Caco-2 (cell line): ENCODE data around the gene MTERF2. TPM values are rescaled to one million over a fixed set of nuclear protein-coding genes. Genes with fewer than 3 reads are reported as not detected.
"Not testable (repeated sequence)": the region's sequence is repeated elsewhere in the genome, so short reads cannot be mapped to it uniquely, and the experiment has no call there.

Experiments used
- BruUV-seq: library from RNA; stranded (reverse); fragments of 400-500 nt; replicated peaks from 2 replicates; lab custom pipeline; 2021; lab: Mats Ljungman, UMichigan
- CTCF ChIA-PET: fragments of 300-600 bp; sonication (Branson Sonifier 250); formaldehyde crosslinking; loops from one replicate; lab custom pipeline; 2022; ENCODE audit warnings: antibody characterized with exemption; lab: Charles Lee
- POLR2A ChIA-PET: fragments of 300-600 bp; sonication (Branson Sonifier 250); formaldehyde crosslinking; loops from one replicate; lab custom pipeline; 2022; ENCODE audit warnings: antibody characterized with exemption; lab: Charles Lee
- DNase-seq, 2 experiments: peaks; one replicate each; pipeline versions ENCODE4 v3.0.0 to v3.0.0-alpha.2; 2020 to 2022
- H3K27me3 ChIP-seq: replicated peaks from 2 replicates; pipeline ENCODE4 v1.6.0; 2011; ENCODE audit warnings: low read length; ENCODE audit not compliant: control insufficient read depth, insufficient read depth
- H3K36me3 ChIP-seq: 2 replicates; pipeline ENCODE4 v1.5.1; 2011; ENCODE audit warnings: low read length; ENCODE audit not compliant: control insufficient read depth, insufficient read depth
- H3K4me1 ChIP-seq: fragments of 250-450 bp; sonication (Bioruptor Pico); 2 replicates; pipeline ENCODE4 v1.5.1; 2020; ENCODE audit warnings: mild to moderate bottlenecking
- H3K4me3 ChIP-seq: 2 replicates; pipeline ENCODE4 v1.5.1; 2011; ENCODE audit warnings: low read depth, mild to moderate bottlenecking, control low read depth, low read length
- H3K9me3 ChIP-seq: fragments of 250-450 bp; sonication (Bioruptor Pico); 2 replicates; pipeline ENCODE4 v1.5.1; 2020; ENCODE audit warnings: mild to moderate bottlenecking, moderate library complexity
- H3K27ac Mint-ChIP-seq: one replicate; pipeline ENCODE4 v1.8.0; 2022; ENCODE audit warnings: mixed read lengths; ENCODE audit not compliant: unreplicated experiment
- H3K27me3 Mint-ChIP-seq: one replicate; pipeline ENCODE4 v1.8.0; 2022; ENCODE audit warnings: mixed read lengths; ENCODE audit not compliant: insufficient read depth, unreplicated experiment
- H3K36me3 Mint-ChIP-seq: one replicate; pipeline ENCODE4 v1.8.0; 2022; ENCODE audit warnings: mild to moderate bottlenecking, mixed read lengths; ENCODE audit not compliant: insufficient read depth, unreplicated experiment
- H3K4me1 Mint-ChIP-seq: one replicate; pipeline ENCODE4 v1.8.0; 2022; ENCODE audit warnings: low read depth, mixed read lengths; ENCODE audit not compliant: unreplicated experiment
- H3K4me3 Mint-ChIP-seq: one replicate; pipeline ENCODE4 v1.8.0; 2022; ENCODE audit warnings: mild to moderate bottlenecking, moderate library complexity, mixed read lengths; ENCODE audit not compliant: unreplicated experiment
- H3K9me3 Mint-ChIP-seq: one replicate; pipeline ENCODE4 v1.8.0; 2022; ENCODE audit warnings: mixed read lengths; ENCODE audit not compliant: unreplicated experiment
- CTCF ChIP-seq, 2 experiments: fragments of 200-600 bp in 1 of 2; IDR thresholded peaks; 1 replicate in 1 of 2; 2 replicates in 1 of 2; pipeline versions ENCODE4 v1.5.1 to v1.8.0; 2011 to 2022; ENCODE audit warnings: antibody characterized with exemption in 1 of 2, control low read depth in 1 of 2, inconsistent platforms in 1 of 2, low read depth in 1 of 2, low read length in 1 of 2, mild to moderate bottlenecking in 1 of 2, moderate library complexity in 1 of 2; ENCODE audit not compliant: insufficient read depth in 1 of 2, severe bottlenecking in 1 of 2, unreplicated experiment in 1 of 2
- intact Hi-C: fragments of 100-400 bp; cut with micrococcal nuclease; formaldehyde crosslinking; loops from one replicate; pipeline ENCODE4 v1.10.0; 2022; ENCODE audit not compliant: unreplicated experiment
- total RNA-seq: library from RNA; stranded (reverse); gene quantifications from 2 replicates; pipeline ENCODE4 v1.2.3, GENCODE V29; 2022

MTERF2 gene
- total RNA-seq, 1 experiment from 2014 or later = 9.8 TPM

- ChIA-PET CTCF (no interaction called here), POLR2A (no interaction called here)
- H3K9me3 ChIP-seq = no peaks in the 10 kb centered on the region
- BruUV-seq = no TSS peak
- no peaks in the 10 kb centered on the region for H3K27me3 ChIP-seq
- no peak for DNase-seq
- no peak for TF ChIP-seq CTCF (IDR thresholded peaks at IDR 0.05; ENCODE audit: insufficient read depth in 1 of 2, low read depth in 1 of 2, low read length in 1 of 2, severe bottlenecking in 1 of 2, unreplicated experiment in 1 of 2)
- intact Hi-C loops = no loop called here
- no peak overlapping the region for H3K27ac Mint-ChIP-seq
- no peak overlapping the region for H3K4me3 ChIP-seq
- H3K36me3 ChIP-seq = no peaks in the 10 kb centered on the region
- peaks cover 8% of the 10 kb centered on the region for H3K4me1 Mint-ChIP-seq
- no peaks in the 10 kb centered on the region for H3K36me3 Mint-ChIP-seq
- H3K9me3 Mint-ChIP-seq = no peaks in the 10 kb centered on the region
- H3K4me3 Mint-ChIP-seq = no peak overlapping the region
- H3K4me1 ChIP-seq = 0 out of 2 replicates have a peak, but pooled peaks cover 6% of the 10 kb centered on the region
- no peaks in the 10 kb centered on the region for H3K27me3 Mint-ChIP-seq
Observed at GRCh38 chr12:107029081-107029480, 42.1 kb upstream of the MTERF2 start.

DNA sequence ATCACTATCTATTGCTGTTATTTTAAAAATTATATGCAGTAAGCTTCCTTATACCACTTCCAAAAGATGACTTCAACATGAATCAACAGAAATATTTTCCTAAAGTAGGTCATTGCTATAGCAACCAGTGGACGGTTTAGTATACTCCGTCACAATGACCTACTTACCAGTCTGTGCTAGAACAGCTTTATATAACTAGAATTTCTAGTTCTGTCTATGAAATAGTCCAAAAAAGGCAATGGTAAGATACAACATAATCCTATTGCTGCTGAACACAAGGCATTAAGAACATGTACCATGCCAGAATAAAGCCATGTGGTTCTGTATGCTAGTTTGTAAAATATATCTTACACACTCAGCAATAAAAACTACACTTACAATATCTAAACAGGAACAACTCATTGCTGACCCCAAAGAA is 40.7 kb upstream of the MTERF2 start:
- ChIA-PET CTCF (no interaction called here), POLR2A (no interaction called here)
- no TSS peak for BruUV-seq
- Histone ChIP-seq H3K9me3 (no peaks in the 10 kb centered on the region), H3K36me3 (no peaks in the 10 kb centered on the region), H3K4me3 (no peak overlapping the region), H3K27me3 (no peaks in the 10 kb centered on the region), H3K4me1 (0 out of 2 replicates have a peak, but pooled peaks cover 6% of the 10 kb centered on the region)
- intact Hi-C loops = no loop called here
- Mint-ChIP-seq H3K4me1 (peaks cover 8% of the 10 kb centered on the region), H3K9me3 (no peaks in the 10 kb centered on the region), H3K27ac (no peak overlapping the region), H3K27me3 (no peaks in the 10 kb centered on the region), H3K4me3 (no peak overlapping the region), H3K36me3 (no peaks in the 10 kb centered on the region)
- no peak for TF ChIP-seq CTCF (IDR thresholded peaks at IDR 0.05; ENCODE audit: insufficient read depth in 1 of 2, low read depth in 1 of 2, low read length in 1 of 2, severe bottlenecking in 1 of 2, unreplicated experiment in 1 of 2)
- DNase-seq = peak in 1 of 2 experiments; percentile 34

DNA sequence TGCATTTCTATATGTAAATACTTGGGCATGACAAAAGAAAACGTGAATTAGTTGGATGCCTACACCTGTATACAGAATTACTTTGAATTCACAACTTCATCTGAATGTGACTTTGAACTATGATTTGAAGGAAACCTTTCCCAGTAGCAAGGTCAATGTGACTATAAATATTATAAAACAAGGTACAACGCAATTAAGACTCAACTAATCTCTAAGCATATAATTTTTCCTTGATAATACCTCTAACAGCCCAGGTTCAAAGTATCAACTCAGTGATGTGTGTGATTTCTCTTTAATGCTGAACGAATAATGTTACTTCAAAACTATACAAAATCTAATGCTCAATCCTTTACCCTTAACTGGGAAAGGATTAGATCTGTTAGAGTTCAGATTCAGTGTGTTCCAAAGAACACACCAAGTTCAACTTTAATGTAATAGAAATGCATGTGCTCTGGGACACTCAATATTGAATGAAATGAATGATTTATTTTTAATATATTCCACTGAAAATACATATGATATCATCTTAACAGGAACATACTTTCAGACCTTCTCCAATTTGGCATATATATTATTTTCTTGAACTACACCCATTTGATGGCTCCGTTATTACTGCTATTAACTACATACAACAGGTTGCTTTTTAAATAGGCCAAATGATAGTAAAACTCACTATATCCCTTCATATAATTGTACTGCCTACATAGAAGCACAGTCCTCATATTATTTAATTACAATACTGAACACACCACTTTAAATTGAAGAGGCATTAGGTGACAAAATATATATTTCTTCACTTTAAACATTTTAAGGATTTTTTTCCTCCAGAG is 40.1 kb upstream of the MTERF2 start:
- no peak overlapping the region for H3K27ac Mint-ChIP-seq
- no peaks in the 10 kb centered on the region for H3K9me3 Mint-ChIP-seq
- 0 out of 2 replicates have a peak, but pooled peaks cover 6% of the 10 kb centered on the region for H3K4me1 ChIP-seq
- H3K27me3 Mint-ChIP-seq = no peaks in the 10 kb centered on the region
- POLR2A ChIA-PET = no interaction called here
- no peak overlapping the region for H3K4me3 ChIP-seq
- intact Hi-C loops = no loop called here
- TF ChIP-seq CTCF (IDR thresholded peaks at IDR 0.05; ENCODE audit: insufficient read depth in 1 of 2, low read depth in 1 of 2, low read length in 1 of 2, severe bottlenecking in 1 of 2, unreplicated experiment in 1 of 2) = no peak
- BruUV-seq = no TSS peak
- no peaks in the 10 kb centered on the region for H3K27me3 ChIP-seq
- no peaks in the 10 kb centered on the region for H3K36me3 ChIP-seq
- no peaks in the 10 kb centered on the region for H3K9me3 ChIP-seq
- H3K36me3 Mint-ChIP-seq = no peaks in the 10 kb centered on the region
- CTCF ChIA-PET = no interaction called here
- no peak overlapping the region for H3K4me3 Mint-ChIP-seq
- no peak for DNase-seq
- peaks cover 8% of the 10 kb centered on the region for H3K4me1 Mint-ChIP-seq

DNA sequence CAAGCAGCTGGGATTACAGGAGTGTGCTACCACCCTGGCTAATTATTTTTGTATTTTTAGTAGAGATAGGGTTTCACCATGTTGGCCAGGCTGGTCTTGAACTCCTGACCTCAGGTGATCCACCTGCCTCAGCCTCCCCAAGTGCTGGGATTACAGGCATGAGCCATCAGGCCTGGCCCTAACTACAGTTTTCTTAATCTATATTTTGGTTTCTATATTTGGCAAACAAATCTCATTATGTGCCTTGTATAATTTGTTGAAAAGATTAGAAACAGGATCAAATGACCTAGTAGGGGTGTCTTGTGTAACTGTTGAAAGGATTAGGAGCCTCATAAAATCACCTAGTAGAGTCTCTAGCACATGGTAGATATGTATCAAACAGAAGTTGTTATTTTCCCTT is 39.4 kb upstream of the MTERF2 start:
- H3K27me3 ChIP-seq, POLR2A ChIA-PET, H3K9me3 ChIP-seq, H3K27me3 Mint-ChIP-seq, H3K4me3 Mint-ChIP-seq, DNase-seq, H3K27ac Mint-ChIP-seq, CTCF ChIA-PET, H3K4me1 Mint-ChIP-seq, H3K4me1 ChIP-seq, H3K36me3 ChIP-seq, H3K36me3 Mint-ChIP-seq, intact Hi-C loops, BruUV-seq, H3K9me3 Mint-ChIP-seq, H3K4me3 ChIP-seq: not testable (repeated sequence)
